Bronchial epithelial cell (primary cell): ENCODE measurements around the gene RALBP1. TPM values are rescaled to one million over a fixed set of nuclear protein-coding genes. Genes with fewer than 3 reads are reported as not detected.

ENCODE experiments used
- DNase-seq: peaks from one replicate; pipeline ENCODE4 v3.0.0-alpha.2; 2010; ENCODE audit warnings: low read depth
- FAIRE-seq: peaks from 2 replicates; lab custom pipeline; 2011; peaks lifted over from hg19 to GRCh38; lab: Jason Lieb, UNC
- H3K27me3 ChIP-seq: 2 replicates; pipeline ENCODE4 v1.5.1; 2011; ENCODE audit warnings: low read length; ENCODE audit not compliant: control insufficient read depth, insufficient read depth
- H3K36me3 ChIP-seq: 2 replicates; pipeline ENCODE4 v1.5.1; 2011; ENCODE audit warnings: low read length; ENCODE audit not compliant: control insufficient read depth, insufficient read depth
- H3K4me3 ChIP-seq: 2 replicates; pipeline ENCODE4 v1.5.1; 2011; ENCODE audit warnings: mild to moderate bottlenecking, low read depth, low read length, control low read depth
- total RNA-seq: library from RNA; depleted of rRNA; stranded (reverse); fragments of >200 nt; gene quantifications from 2 replicates; pipeline ENCODE4 v1.2.1, GENCODE V29; 2014
- TF ChIP-seq, protein P1 (sequence below): IDR thresholded peaks from 2 replicates; pipeline ENCODE4 v1.5.1; 2011; ENCODE audit warnings: mild to moderate bottlenecking, moderate library complexity, low read length, control low read depth, inconsistent platforms; ENCODE audit not compliant: insufficient read depth, severe bottlenecking

The RALBP1 gene
- total RNA-seq, 1 donor from 2014 or later: 63.7 TPM

DNA sequence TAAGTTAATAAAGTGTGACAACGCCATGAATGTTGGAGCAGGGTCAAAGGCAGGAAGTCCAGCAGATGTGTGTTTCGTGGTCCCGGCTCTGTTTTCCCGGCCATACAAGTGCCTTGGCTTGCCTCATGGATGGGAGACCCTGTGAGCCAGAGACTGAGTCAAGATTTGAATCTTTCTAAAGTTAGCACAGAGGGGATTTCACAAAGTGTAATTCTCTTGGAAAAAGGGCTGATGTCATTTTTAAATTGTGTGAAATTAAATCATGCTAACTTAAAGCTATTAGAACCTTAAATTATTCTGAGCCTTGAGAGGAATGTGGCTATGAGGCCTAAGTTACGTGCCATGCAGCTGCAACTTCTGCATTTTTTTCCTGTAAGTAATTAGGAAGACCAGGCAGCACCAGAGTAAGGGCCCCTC, 38.3 kb upstream of the RALBP1 start:
- TF ChIP-seq, protein P1, sequence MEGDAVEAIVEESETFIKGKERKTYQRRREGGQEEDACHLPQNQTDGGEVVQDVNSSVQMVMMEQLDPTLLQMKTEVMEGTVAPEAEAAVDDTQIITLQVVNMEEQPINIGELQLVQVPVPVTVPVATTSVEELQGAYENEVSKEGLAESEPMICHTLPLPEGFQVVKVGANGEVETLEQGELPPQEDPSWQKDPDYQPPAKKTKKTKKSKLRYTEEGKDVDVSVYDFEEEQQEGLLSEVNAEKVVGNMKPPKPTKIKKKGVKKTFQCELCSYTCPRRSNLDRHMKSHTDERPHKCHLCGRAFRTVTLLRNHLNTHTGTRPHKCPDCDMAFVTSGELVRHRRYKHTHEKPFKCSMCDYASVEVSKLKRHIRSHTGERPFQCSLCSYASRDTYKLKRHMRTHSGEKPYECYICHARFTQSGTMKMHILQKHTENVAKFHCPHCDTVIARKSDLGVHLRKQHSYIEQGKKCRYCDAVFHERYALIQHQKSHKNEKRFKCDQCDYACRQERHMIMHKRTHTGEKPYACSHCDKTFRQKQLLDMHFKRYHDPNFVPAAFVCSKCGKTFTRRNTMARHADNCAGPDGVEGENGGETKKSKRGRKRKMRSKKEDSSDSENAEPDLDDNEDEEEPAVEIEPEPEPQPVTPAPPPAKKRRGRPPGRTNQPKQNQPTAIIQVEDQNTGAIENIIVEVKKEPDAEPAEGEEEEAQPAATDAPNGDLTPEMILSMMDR: no peak
- no peaks in the 10 kb centered on the region for H3K27me3 ChIP-seq
- no peaks in the 10 kb centered on the region for H3K36me3 ChIP-seq
- H3K4me3 ChIP-seq: no peak overlapping the region
- DNase-seq: no peak
- no peak for FAIRE-seq

DNA sequence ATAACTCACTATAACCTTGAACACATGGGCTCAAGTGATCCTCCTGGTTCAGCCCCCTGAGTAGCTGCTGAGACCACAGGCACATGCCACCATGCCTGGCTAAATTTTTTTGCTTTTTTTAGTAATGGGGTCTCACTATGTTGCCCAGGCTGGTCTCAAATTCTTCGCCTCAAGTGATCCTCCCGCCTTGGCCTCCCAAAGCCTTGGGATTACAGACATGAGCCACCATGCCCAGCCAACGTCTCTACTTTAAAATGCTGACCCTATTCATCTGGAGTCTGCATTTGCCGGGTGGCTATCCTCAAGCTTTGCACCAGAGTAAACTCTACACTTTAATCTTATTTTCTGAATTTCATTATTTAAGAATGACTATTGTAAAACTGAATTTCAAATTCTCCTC, 37.6 kb upstream of the RALBP1 start:
- H3K27me3 ChIP-seq: no peaks in the 10 kb centered on the region
- H3K4me3 ChIP-seq: no peak overlapping the region
- no peaks in the 10 kb centered on the region for H3K36me3 ChIP-seq
- FAIRE-seq: no peak
- TF ChIP-seq, protein P1: no peak
- no peak for DNase-seq

DNA sequence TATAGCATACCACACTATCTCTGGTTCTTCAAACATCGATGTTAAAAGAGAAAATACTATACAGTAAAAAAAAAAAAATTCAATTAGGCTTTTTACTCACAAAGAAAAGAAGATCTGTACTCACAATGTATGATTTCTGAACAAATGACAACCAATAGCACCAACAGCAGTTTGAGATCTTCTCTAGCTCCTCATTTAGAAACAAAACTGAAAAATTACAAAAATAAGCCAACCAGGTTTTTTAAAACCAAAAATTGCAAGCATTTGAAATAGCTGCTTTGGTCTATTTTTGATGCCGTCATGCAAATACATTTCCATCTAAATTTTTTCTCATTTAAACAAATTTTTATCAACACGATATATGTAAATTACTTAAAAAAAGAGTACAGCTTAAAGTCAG, 34.3 kb upstream of the RALBP1 start:
- DNase-seq: no peak
- TF ChIP-seq, protein P1: no peak
- no peak for FAIRE-seq
- no peak overlapping the region for H3K4me3 ChIP-seq
- H3K27me3 ChIP-seq: no peaks in the 10 kb centered on the region
- no peaks in the 10 kb centered on the region for H3K36me3 ChIP-seq

DNA sequence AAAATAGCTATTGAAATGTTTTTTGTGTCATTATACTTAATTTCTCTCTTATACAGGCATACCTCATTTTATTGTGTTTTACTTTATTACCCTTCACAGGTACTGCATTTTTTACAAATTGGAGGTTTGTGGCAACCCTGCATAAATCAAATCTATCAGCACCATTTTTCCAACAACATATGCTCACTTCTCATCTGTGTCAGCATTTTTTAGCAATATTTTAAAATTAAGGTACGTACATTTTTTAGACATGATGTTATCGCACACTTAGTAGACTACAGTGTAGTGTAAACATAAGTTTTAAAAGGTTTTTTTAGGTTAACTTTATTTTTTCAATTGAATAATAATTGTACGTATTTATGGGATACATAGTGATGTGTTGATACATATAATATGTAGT, 30.8 kb upstream of the RALBP1 start:
- H3K4me3 ChIP-seq: no peak overlapping the region
- H3K27me3 ChIP-seq: no peaks in the 10 kb centered on the region
- TF ChIP-seq, protein P1: no peak
- no peak for DNase-seq
- H3K36me3 ChIP-seq: no peaks in the 10 kb centered on the region
- FAIRE-seq: no peak

DNA sequence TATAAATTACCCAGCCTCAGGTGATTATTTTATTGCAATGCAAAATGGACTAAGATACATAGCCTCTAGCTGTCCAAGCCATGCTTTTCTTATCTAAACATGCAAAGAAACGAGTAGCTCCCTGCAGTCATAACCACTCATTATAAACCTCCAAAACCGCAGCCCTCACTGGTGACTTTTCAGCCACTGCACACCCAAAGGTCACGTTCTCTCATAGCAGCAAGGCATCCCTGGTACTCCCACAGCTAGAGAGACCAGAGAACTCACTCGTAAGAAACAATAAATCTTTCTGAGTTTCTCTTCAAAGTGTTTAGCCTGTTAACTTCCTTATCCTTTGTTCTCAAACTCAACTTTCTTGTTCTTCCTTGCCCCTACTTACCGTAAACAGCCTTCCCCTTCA, 28.5 kb upstream of the RALBP1 start:
- no peaks in the 10 kb centered on the region for H3K27me3 ChIP-seq

DNA sequence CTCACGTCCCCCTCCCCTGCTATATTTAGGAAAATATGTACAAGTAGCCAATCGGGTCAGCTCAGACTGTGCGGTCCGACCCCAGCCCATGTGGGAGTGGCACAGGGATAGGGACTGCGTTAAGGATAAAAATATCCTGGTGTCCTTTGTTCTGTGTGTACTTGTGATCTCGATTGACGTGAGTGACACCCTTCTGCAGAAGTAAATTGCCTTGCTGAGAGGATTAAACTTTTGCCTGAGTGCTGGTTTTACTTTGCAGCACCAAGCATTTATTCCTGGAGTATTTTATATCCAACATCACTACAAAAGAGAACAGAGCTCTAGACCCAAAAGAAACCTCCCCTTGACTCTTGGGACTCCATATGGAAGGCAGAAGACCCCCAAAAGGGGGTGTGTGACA, 28.0 kb upstream of the RALBP1 start:
- no peak overlapping the region for H3K4me3 ChIP-seq
- TF ChIP-seq, protein P1: no peak

More for the DNA sequence above, 28.5 kb upstream of the RALBP1 start:
- DNase-seq (no peak), FAIRE-seq (no peak)
- TF ChIP-seq, protein P1: no peak
- Histone ChIP-seq H3K4me3 (no peak overlapping the region), H3K36me3 (no peaks in the 10 kb centered on the region)

More for the DNA sequence above, 28.0 kb upstream of the RALBP1 start:
- DNase-seq (no peak), FAIRE-seq (no peak)
- H3K36me3 ChIP-seq: no peaks in the 10 kb centered on the region
- H3K27me3 ChIP-seq: no peaks in the 10 kb centered on the region
